HG03103 (cell line): ENCODE results near the gene TECTB.

Source experiments
- ATAC-seq: cut with Tn5 transposase; IDR thresholded peaks from one replicate; pipeline ENCODE4 v1.9.1; 2021; ENCODE audit warnings: low read depth; ENCODE audit not compliant: unreplicated experiment

TECTB gene

GRCh38 chr10:112304267-112304859 lies 21.2 kb downstream of the TECTB start:
- ATAC-seq = no peak

- ATAC-seq = peak; percentile 58
Observed at GRCh38 chr10:112307358-112308124, 24.3 kb downstream of the TECTB start.

- peak; percentile 19 for ATAC-seq
Observed at GRCh38 chr10:112308125-112308502, 24.9 kb downstream of the TECTB start.

- no peak for ATAC-seq
Observed at GRCh38 chr10:112311481-112311880, 28.3 kb downstream of the TECTB start.

GRCh38 chr10:112313234-112313633 lies 30.0 kb downstream of the TECTB start:
- ATAC-seq = no peak

GRCh38 chr10:112313911-112314310 lies 30.7 kb downstream of the TECTB start:
- no peak for ATAC-seq

- peak; percentile 92 for ATAC-seq
Observed at GRCh38 chr10:112314822-112315474, 31.7 kb downstream of the TECTB start.

- no peak for ATAC-seq
Observed at GRCh38 chr10:112327678-112328077, 44.5 kb downstream of the TECTB start.

GRCh38 chr10:112330162-112330561 lies 47.0 kb downstream of the TECTB start:
- no peak for ATAC-seq

GRCh38 chr10:112330607-112331160 lies 47.5 kb downstream of the TECTB start:
- no peak for ATAC-seq

- no peak for ATAC-seq
Observed at GRCh38 chr10:112332022-112332421, 48.8 kb downstream of the TECTB start.

GRCh38 chr10:112332509-112333228 lies 49.5 kb downstream of the TECTB start:
- ATAC-seq = no peak

GRCh38 chr10:112333452-112333851 lies 50.3 kb downstream of the TECTB start:
- ATAC-seq = no peak

- ATAC-seq = no peak
Observed at GRCh38 chr10:112335111-112335867, 52.1 kb downstream of the TECTB start.

- ATAC-seq = no peak
Observed at GRCh38 chr10:112335868-112336265, 52.7 kb downstream of the TECTB start.

- no peak for ATAC-seq
Observed at GRCh38 chr10:112336556-112337201, 53.5 kb downstream of the TECTB start.

- ATAC-seq = no peak
Observed at GRCh38 chr10:112338957-112339356, 55.8 kb downstream of the TECTB start.

GRCh38 chr10:112340601-112341000 lies 57.4 kb downstream of the TECTB start:
- ATAC-seq = no peak

- ATAC-seq = no peak
Observed at GRCh38 chr10:112343056-112343806, 60.0 kb downstream of the TECTB start.
